HUES6 (cell line): Measurements from ENCODE around the gene PSMD9.

Experiments
- H3K27ac ChIP-seq: 2 replicates; pipeline ENCODE4 v1.7.0; 2013; ENCODE audit warnings: low read depth, mild to moderate bottlenecking, low read length, inconsistent platforms
- H3K27me3 ChIP-seq: 2 replicates; pipeline ENCODE4 v1.6.1; 2013; ENCODE audit warnings: low read length; ENCODE audit not compliant: control insufficient read depth, insufficient read depth
- H3K36me3 ChIP-seq: 2 replicates; pipeline ENCODE4 v1.6.1; 2013; ENCODE audit warnings: low read length; ENCODE audit not compliant: control insufficient read depth, insufficient read depth
- H3K4me1 ChIP-seq: 2 replicates; pipeline ENCODE4 v1.6.1; 2013; ENCODE audit warnings: low read length; ENCODE audit not compliant: control insufficient read depth, insufficient read depth
- H3K4me3 ChIP-seq: 2 replicates; pipeline ENCODE4 v1.5.1; 2013; ENCODE audit warnings: low read depth, low read length
- H3K9ac ChIP-seq: one replicate; pipeline ENCODE4 v1.6.1; 2013; ENCODE audit warnings: mild to moderate bottlenecking, low read length
- H3K9me3 ChIP-seq: 2 replicates; pipeline ENCODE4 v1.6.1; 2013; ENCODE audit warnings: low read depth, low read length; ENCODE audit not compliant: control insufficient read depth, insufficient read depth

PSMD9 gene

DNA sequence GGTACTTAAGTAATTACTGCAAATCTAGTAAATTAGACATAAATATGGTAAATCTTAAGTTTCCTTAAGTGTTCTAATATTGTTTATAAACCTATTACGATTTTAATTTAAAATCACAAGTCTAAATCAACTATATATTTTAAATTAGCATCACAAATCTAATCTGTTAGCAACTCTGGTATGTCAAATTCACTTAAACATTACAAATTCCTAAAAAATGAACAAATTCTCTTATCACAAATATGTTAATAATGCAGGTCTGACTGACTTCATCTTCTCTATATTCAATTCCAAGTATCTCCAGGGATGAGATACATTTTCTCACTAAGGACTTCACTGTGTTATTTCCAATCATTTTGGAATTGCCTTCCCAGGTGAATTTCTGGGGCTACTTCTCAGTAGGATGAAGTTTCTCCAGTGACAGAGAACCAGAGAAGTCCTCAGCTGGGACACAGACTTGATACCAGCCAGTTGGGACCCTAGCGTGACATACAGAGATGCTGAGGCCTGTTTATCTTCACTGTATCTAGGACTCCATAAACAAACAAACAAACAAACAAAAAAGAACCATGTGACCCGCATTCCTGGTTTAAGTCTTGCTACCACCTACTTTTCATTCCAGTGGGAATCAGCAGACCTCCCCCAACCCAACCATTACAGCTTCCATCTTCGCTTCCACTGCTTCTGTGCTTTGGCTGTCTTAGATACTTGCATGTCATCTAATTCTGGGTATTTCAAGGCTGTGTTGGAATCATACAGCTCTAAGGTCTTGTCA, 51.6 kb downstream of the PSMD9 start:
- peaks cover 7% of the 10 kb centered on the region for H3K4me1 ChIP-seq
- peaks cover 9% of the 10 kb centered on the region for H3K9me3 ChIP-seq
- no peak overlapping the region for H3K9ac ChIP-seq
- H3K27me3 ChIP-seq: no peaks in the 10 kb centered on the region
- no peak overlapping the region for H3K27ac ChIP-seq
- no peak overlapping the region for H3K4me3 ChIP-seq
- H3K36me3 ChIP-seq: peaks cover 5% of the 10 kb centered on the region; the same call in 1 of the 2 replicates

DNA sequence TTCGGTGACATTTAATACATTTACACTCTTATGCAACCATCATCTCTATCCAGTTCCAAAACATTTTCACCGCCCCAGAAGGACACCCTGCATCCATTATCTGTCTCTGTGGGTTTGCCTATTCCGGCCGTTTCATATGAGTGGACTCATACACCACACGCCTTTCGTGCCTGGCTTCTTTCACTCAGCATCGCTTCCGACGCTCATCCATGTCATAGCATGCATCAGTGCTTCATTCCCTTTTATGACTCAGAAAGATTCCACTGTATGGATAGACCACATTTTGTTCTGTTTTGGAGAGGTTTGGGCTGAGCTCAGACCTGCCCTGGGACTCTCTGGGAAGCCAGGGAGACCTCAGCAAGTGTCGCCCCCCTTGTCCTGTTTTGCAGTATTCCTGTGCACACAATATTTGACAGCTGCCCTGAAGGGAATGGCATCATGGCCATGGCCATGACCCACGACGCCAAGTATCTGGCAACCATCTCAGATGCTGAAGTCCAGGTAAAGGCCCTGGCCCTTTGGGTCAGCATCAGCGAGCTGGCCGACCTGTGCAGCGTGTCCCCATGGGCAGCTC, 53.6 kb downstream of the PSMD9 start:
- H3K27ac ChIP-seq: no peak overlapping the region
- peaks cover 2% of the 10 kb centered on the region; the same call in 1 of the 2 replicates for H3K36me3 ChIP-seq
- no peak overlapping the region for H3K4me3 ChIP-seq
- peaks cover 12% of the 10 kb centered on the region for H3K9me3 ChIP-seq
- H3K27me3 ChIP-seq: no peaks in the 10 kb centered on the region
- H3K4me1 ChIP-seq: peaks cover 7% of the 10 kb centered on the region
- no peak overlapping the region for H3K9ac ChIP-seq

DNA sequence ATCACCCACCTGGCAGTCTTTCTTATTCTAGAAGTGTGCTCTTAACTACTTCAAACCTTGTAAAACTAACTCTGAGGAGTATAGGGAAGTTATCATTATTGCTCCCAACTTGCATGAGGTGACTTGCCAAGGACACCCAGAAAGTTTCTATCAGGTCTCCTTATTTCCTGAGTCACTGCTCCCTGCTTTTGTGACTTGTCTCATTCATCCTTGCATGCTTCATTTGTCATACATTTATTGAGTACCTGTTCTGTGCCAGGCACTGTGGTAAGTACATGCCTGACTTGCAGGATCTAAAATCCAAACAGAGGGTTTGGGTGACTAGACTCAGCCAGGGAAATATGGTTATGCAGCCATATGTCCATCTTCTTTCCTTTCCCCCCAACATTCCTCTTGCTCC, 55.3 kb downstream of the PSMD9 start:
- H3K27me3 ChIP-seq: no peaks in the 10 kb centered on the region
- H3K9me3 ChIP-seq: peaks cover 7% of the 10 kb centered on the region; the same call in 1 of the 2 replicates
- peaks cover 13% of the 10 kb centered on the region for H3K4me1 ChIP-seq
- no peaks in the 10 kb centered on the region for H3K36me3 ChIP-seq
- no peak overlapping the region for H3K27ac ChIP-seq
- no peak overlapping the region for H3K4me3 ChIP-seq
- no peak overlapping the region for H3K9ac ChIP-seq

DNA sequence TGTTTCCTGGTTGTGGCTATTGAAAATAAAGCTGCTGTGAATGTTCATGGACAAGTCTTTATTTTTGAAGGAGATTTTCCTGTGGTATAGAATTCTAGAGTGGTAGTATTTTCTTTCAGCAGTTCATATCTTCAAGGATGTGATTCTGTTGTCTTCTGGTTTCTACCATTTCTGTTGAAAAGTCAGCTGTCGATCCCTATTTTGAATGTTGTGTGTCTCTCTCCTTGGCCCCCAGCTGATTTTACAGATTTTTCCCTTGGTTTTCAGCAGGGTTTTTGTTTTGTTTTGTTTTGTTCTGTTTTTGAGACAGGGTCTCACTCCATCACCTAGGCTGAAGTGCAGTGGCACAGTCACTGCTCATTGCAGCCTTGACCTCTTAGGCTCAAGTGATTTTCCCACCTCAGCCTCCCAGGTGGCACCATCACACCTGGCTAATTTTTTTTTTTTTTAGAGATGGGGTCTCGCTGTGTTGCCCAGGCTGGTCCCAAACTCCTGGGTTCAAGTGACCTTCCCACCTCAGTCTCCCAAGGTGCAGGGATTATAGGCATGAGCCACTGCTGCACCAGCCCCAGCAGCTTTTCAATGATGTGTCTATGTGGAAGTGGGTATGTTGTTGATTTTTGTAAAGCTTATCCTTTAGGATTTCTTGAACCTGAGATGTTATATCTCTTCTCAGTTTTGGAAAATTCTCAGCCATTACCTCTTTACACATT, 57.9 kb downstream of the PSMD9 start:
- Histone ChIP-seq H3K4me1 (peaks cover 6% of the 10 kb centered on the region), H3K36me3 (no peaks in the 10 kb centered on the region), H3K27me3 (no peaks in the 10 kb centered on the region), H3K4me3 (no peak overlapping the region), H3K27ac (no peak overlapping the region), H3K9ac (no peak overlapping the region), H3K9me3 (peaks cover 7% of the 10 kb centered on the region; the same call in 1 of the 2 replicates)

DNA sequence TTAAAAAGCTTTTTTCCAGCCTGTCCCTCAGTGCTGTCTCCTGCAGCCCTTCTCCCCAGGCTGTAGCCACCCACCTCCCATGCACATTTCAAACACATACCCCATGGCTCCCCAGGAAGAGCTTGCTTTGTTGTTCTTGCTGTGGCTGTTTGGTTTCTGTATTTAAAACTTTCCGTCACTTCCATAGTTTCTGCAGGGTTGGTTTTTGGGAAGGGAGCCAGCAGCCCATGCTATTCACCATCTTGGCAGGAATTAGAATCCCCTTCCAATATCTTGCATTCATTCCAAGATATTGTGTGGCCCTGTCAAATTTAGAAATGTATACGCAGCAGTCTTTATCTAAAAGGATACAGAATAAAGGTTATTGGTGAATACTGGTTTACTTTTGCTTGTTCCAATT, 59.4 kb downstream of the PSMD9 start:
- Histone ChIP-seq H3K4me3 (no peak overlapping the region), H3K9ac (no peak overlapping the region), H3K27me3 (no peaks in the 10 kb centered on the region), H3K36me3 (no peaks in the 10 kb centered on the region), H3K27ac (no peak overlapping the region), H3K4me1 (peaks cover 6% of the 10 kb centered on the region), H3K9me3 (peaks cover 7% of the 10 kb centered on the region; the same call in 1 of the 2 replicates)

DNA sequence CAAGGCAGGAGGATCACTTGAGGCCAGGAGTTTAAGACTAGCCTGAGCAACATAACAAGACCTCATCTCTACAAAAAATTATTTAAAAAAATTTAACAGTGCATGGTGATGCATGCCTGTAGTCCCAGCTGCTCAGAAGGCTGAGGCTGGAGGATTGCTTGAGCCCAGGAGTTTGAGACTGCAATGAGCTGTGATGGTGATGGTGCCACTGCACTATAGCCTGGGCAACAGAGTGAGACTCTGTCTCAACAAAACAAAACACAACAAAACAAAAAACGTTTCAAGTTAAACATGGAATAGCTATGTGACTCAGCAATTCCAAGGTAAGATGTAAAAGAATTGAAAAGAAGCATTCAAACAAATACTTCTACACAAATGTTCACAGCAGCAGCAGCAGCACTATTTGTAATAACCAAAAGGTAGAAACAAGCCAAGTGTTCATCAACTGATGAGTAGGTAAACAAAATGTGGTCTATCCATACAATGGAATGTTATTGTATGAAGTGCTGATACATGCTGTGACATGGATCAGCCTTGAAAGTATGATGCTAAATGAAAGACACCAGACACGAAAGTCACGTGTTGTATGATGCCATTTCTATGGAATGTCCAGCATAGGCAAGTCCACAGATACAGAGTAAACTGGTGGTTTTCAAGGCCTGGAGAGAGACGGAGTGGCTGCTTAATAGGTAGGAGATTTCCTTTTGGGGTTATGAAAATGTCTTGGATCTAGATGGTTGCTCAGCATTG, 61.2 kb downstream of the PSMD9 start:
- H3K4me3 ChIP-seq: no peak overlapping the region
- H3K36me3 ChIP-seq: no peaks in the 10 kb centered on the region
- peaks cover 6% of the 10 kb centered on the region for H3K4me1 ChIP-seq
- H3K27me3 ChIP-seq: no peaks in the 10 kb centered on the region
- peaks cover 12% of the 10 kb centered on the region; the same call in 1 of the 2 replicates for H3K9me3 ChIP-seq
- no peak overlapping the region for H3K27ac ChIP-seq
- no peak overlapping the region for H3K9ac ChIP-seq

DNA sequence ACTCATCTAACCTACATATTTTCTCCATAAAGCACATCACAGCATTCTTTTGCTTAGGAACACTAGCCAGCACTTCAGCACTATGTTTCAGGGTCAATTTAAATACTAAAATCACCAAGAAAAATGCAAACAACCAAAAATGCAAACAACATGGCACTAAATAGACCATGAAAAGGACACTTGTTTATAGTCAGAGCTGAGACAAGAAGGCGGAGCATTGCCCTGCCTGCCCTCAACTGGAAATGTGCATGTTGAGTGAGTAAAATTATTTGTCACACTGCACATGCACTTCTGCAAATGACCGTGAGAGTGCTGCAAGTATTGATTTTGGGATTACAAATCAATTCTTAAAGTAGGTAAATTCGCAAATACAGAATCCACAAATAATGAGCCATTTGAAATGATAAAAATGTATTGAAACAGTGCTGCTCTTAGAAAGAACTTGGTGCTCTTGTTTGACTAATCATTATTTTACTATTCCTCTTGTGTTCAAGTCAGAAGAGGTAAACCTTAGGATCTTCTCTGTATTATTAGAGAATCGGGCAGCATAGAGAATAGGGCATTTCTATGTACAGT, 64.6 kb downstream of the PSMD9 start:
- Histone ChIP-seq H3K27ac (no peak overlapping the region), H3K27me3 (no peaks in the 10 kb centered on the region), H3K36me3 (no peaks in the 10 kb centered on the region), H3K9ac (no peak overlapping the region), H3K4me1 (peaks cover 6% of the 10 kb centered on the region), H3K4me3 (no peak overlapping the region), H3K9me3 (peaks cover 5% of the 10 kb centered on the region; the same call in 1 of the 2 replicates)

DNA sequence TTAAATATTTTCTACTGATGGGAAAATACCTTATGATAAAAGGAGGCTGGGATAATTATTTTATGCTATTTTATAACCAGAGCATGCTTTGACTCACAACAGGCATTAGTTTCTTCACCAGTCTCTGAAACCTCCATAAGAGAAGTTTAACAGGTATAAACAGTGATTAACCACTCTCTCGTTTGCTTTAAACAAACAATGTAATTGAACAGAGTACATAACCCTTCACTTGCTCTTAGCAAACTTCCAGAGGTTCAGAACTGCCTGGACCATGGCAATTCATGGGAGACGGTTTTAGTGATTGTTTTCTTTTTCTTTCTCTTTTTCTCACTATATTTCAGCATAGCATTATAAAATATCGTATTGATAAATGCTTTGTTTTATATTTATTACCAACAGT, 65.1 kb downstream of the PSMD9 start:
- no peak overlapping the region for H3K4me3 ChIP-seq
- peaks cover 5% of the 10 kb centered on the region; the same call in 1 of the 2 replicates for H3K9me3 ChIP-seq
- peaks cover 10% of the 10 kb centered on the region for H3K4me1 ChIP-seq
- no peak overlapping the region for H3K27ac ChIP-seq
- H3K27me3 ChIP-seq: no peaks in the 10 kb centered on the region
- no peak overlapping the region for H3K9ac ChIP-seq
- no peaks in the 10 kb centered on the region for H3K36me3 ChIP-seq

DNA sequence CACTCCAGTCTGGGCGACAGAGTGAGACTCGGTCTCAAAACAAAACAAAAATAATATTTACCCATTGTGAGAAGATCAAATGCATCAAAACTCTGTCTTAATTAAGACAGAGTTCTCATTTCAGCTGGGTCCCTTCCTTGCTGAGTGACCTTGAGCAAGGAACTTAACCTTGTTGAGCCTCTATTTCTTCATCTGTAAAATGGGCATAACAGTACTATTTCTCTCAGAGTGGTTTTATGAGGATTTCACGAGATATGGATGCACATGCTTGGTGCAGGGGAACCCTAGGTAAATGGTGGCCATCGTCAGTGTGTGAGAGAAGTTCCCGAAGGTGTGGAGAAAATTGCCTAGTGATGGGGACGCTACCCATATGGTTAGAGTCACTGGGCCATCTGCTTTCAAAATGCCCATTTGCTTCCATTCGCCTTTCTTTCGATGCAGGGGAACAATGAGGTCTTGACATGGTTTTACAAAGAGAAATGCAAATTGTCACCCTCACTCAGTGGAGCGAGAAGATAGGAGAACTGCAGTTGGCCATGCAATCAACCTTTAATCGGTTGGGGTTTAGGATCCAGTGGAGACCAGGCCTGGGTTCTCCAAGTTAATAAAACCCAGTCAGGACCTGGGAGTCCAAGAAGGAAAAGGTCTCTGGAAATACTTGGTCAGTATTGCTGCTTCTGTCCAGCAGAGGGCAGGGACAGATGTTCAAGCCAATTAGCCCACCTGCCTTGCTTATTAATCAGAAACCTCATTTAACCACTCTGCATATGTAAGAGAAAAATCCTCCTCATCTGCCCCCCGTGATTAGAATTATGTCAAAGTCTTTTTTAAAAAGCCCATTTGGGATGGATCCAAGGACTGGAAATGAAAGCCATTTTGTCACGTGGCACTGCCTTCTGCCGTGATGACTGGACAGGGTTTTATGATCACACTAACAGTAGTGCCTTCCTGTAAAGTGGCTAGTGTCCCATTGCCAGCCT, 67.0 kb downstream of the PSMD9 start:
- H3K36me3 ChIP-seq: no peaks in the 10 kb centered on the region
- peaks cover 13% of the 10 kb centered on the region for H3K4me1 ChIP-seq
- H3K27me3 ChIP-seq: no peaks in the 10 kb centered on the region
- H3K9ac ChIP-seq: no peak overlapping the region
- no peak overlapping the region for H3K4me3 ChIP-seq
- no peak overlapping the region for H3K27ac ChIP-seq
- H3K9me3 ChIP-seq: peaks cover 5% of the 10 kb centered on the region; the same call in 1 of the 2 replicates
